ENCODE measurements around the gene ZNF665. TPM values are rescaled to one million over a fixed set of nuclear protein-coding genes. Genes with fewer than 3 reads are reported as not detected.
"Not testable (repeated sequence)": the region's sequence is repeated elsewhere in the genome, so short reads cannot be mapped to it uniquely, and the experiment has no call there.

The ZNF665 gene
- polyA plus RNA-seq (ENCODE audit: insufficient read length in 4 of 4), result 1 to 10 TPM; 5.6 to 9.8 (median 6.7) TPM

GRCh38 chr19:53192771-53193534 is at the start of gene ZNF665:
Gene ZNF665, minus strand, starts transcription at chr19:53193358. Its CDS starts 10,460 bp downstream, at chr19:53182898.
- DNase-seq (ENCODE audit: low read depth in 4 of 4, low spot score in 3 of 4), result peak; percentile 61 to 78 (median 76)

GRCh38 chr19:53237114-53237777 is 44.1 kb upstream of the ZNF665 start:
- DNase-seq (ENCODE audit: low read depth in 4 of 4, low spot score in 3 of 4), result no peak

DNA sequence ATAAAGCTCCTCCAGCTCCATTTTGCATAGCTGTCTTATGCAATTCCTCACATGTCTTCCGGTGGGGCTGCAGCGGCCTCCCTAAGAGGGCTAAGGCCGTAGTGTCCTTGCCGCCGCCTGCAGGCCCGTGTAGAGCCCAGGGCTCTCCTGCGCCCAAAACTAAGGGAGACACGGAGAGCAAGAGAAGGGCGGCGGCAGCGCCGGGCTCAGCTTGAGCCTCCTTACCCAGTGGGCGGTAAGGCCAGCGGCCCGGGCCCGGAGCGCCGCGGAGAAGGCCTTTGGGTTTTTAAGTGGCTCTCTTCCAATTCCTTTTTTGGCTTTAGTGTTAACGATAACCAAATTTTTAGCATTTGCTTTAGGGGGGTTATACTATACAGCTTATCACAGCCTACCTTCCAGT is 31.4 kb upstream of the ZNF665 start:
- no peak for DNase-seq (ENCODE audit: low read depth in 4 of 4, low spot score in 3 of 4)

DNA sequence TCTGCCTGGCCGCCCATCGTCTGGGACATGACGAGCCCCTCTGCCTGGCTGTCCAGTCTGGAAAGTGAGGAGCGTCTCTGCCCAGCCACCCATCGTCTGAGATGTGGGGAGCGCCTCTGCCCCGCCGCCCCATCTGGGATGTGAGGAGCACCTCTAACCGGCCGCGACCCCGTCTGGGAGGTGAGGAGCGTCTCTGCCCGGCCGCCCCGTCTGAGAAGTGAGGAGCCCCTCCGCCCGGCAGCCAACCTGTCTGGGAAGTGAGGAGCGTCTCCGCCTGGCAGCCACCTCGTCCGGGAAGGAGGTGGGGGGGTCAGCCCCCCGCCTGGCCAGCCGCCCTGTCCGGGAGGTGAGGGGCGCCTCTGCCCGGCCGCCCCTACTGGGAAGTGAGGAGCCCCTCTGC is 29.6 kb upstream of the ZNF665 start:
- not testable (repeated sequence) for DNase-seq (ENCODE audit: low read depth in 4 of 4, low spot score in 3 of 4)

- no peak for DNase-seq (ENCODE audit: low read depth in 4 of 4, low spot score in 3 of 4)
Observed at GRCh38 chr19:53212703-53213320, 19.7 kb upstream of the ZNF665 start.

DNA sequence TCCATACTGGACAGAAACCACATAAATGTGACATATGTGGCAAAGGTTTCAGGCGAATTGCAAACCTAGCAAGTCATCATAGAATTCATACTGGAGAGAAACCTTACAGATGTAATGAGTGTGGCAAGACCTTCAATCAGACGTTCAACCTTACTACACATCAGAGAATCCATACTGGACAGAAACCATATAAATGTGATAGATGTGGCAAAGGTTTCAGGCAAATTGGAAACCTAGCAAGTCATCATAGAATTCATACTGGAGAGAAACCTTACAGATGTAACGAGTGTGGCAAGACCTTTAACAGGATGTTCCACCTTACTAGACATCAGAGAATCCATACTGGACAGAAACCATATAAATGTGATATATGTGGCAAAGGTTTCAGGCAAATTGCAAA is 18.4 kb upstream of the ZNF665 start:
- not testable (repeated sequence) for DNase-seq (ENCODE audit: low read depth in 4 of 4, low spot score in 3 of 4)

GRCh38 chr19:53196777-53197396 is 3.7 kb upstream of the ZNF665 start:
- peak; percentile 89 to 90 (median 89) for DNase-seq (ENCODE audit: low read depth in 4 of 4, low spot score in 3 of 4)

- peak; percentile 72 to 82 (median 76) for DNase-seq (ENCODE audit: low read depth in 4 of 4, low spot score in 3 of 4)
Observed at GRCh38 chr19:53195265-53195903, 2.2 kb upstream of the ZNF665 start.

GRCh38 chr19:53193535-53194222 is 521 bp upstream of the ZNF665 start:
- DNase-seq (ENCODE audit: low read depth in 4 of 4, low spot score in 3 of 4), result no peak

GRCh38 chr19:53190253-53190652 is 2.9 kb downstream of the ZNF665 start:
- no peak for DNase-seq (ENCODE audit: low read depth in 4 of 4, low spot score in 3 of 4)

- DNase-seq (ENCODE audit: low read depth in 4 of 4, low spot score in 3 of 4), result not testable (repeated sequence)
Observed at GRCh38 chr19:53189691-53190198, 3.4 kb downstream of the ZNF665 start.

DNA sequence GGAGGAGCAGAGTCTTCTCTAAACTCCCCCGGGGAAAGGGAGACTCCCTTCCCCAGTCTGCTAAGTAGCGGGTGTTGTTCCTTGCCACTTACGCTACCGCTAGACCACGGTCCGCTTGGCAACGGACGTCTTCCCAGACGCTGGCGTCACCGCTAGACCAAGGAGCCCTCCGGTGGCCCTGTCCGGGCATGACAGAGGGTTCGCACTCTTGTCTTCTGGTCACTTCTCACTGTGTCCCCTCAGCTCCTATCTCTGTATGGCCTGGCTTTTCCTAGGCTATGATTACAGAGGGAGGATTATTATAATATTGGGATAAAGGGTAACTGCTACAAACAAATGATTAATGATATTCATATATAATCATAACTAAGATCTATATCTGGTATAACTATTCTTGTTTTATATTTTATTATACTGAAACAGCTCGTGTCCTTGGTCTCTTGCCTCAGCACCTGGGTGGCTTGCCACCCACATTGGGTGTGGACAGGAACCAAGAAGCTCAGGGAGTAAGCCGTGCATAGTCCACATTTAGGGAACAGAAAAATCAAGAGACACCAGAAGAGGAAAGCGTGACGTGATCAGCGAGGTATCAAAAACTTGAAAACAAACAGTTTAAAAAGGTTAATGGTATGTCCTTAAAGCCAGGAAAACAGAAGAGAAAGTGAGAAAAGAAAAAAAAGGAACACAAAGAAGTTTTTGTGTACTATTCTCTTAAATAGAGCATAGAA is 7.8 kb downstream of the ZNF665 start:
- DNase-seq (ENCODE audit: low read depth in 4 of 4, low spot score in 3 of 4), result not testable (repeated sequence)

DNA sequence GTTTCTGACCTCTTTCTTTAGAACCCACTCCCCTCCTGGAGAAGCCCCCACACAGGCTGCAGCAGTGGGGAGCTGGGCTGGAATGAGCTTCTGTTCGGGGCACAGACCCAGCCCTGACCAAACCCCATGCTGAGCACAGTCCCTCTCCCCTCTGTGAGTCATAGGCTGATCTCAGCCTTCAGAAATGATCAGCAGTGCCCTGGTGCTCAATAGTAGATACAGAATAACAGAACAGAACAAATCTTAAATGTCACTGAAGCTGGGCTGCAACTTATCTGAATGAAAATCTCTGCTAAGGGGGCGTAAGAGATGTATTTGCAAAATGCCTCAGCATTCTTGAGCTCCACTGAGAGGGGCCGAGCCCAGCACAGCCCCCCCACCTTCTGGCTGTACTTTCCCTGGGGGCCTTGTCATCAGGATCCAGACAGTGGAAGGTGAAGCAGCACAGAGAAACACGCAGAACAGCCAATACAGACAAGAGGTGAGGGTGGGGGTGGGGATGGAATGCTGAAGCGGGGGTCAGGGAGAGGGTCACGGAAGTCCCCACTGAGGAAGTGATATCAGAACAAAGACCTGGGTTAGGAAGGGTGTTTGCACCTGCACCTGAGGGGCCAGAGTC is 9.9 kb downstream of the ZNF665 start:
- DNase-seq (ENCODE audit: low read depth in 4 of 4, low spot score in 3 of 4), result no peak

DNA sequence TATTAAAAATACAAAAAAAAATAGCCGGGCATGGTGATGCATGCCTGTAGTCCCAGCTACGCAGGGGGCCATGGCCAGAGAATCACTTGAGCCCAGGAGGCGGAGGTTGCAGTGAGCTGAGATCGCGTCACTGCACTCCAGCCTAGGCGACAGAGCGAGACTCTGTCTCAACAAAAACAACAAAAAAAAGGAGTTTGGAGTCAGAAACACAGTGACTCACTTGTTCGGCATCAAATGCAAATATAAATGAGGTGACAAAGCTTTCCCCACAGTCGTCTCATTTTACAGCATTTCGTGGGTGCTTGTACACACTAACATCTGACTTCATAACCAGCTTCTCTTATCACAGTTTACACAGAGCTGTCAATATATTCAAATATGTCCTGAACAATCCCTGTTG is 11.0 kb downstream of the ZNF665 start:
- DNase-seq (ENCODE audit: low read depth in 4 of 4, low spot score in 3 of 4), result no peak

GRCh38 chr19:53177986-53178385 is 15.2 kb downstream of the ZNF665 start:
- no peak for DNase-seq (ENCODE audit: low read depth in 4 of 4, low spot score in 3 of 4)

GRCh38 chr19:53172889-53173288 is 20.3 kb downstream of the ZNF665 start:
- DNase-seq (ENCODE audit: low read depth in 4 of 4, low spot score in 3 of 4), result no peak

- DNase-seq (ENCODE audit: low read depth in 4 of 4, low spot score in 3 of 4), result no peak
Observed at GRCh38 chr19:53165691-53166091, 27.5 kb downstream of the ZNF665 start.

GRCh38 chr19:53161123-53161522 is 32.0 kb downstream of the ZNF665 start:
- no peak for DNase-seq (ENCODE audit: low read depth in 4 of 4, low spot score in 3 of 4)

DNA sequence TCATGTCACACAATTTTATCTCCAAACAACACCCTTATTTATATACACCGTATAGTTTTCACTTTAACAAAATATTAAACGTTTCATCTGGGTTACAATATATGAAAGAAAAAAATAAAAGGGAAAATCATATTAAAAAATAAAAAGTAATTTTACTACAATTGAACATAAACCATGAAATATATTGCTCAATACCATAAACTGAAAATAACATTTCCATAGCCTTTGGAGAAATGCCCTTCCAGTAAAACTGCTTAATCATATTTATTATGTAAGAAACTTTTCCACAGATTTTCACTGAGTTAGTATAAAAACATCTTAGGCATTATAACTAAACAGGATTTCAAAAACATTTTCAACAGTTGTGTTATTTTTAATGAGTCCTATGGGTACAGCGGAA is 32.8 kb downstream of the ZNF665 start:
- no peak for DNase-seq (ENCODE audit: low read depth in 4 of 4, low spot score in 3 of 4)
